GM19468 (cell line): ENCODE results near the gene SLC38A10.
"Not testable (repeated sequence)": the region's sequence is repeated elsewhere in the genome, so short reads cannot be mapped to it uniquely, and the experiment has no call there.

Experiments used
- ATAC-seq: cut with Tn5 transposase; IDR thresholded peaks from one replicate; pipeline ENCODE4 v1.9.1; 2021; ENCODE audit warnings: mild to moderate bottlenecking, moderate library complexity, moderate number of reproducible peaks; ENCODE audit not compliant: unreplicated experiment; ENCODE audit errors: extremely low read depth

SLC38A10 gene

GRCh38 chr17:81314398-81315081, 19.4 kb upstream of the SLC38A10 start:
- no peak for ATAC-seq

DNA sequence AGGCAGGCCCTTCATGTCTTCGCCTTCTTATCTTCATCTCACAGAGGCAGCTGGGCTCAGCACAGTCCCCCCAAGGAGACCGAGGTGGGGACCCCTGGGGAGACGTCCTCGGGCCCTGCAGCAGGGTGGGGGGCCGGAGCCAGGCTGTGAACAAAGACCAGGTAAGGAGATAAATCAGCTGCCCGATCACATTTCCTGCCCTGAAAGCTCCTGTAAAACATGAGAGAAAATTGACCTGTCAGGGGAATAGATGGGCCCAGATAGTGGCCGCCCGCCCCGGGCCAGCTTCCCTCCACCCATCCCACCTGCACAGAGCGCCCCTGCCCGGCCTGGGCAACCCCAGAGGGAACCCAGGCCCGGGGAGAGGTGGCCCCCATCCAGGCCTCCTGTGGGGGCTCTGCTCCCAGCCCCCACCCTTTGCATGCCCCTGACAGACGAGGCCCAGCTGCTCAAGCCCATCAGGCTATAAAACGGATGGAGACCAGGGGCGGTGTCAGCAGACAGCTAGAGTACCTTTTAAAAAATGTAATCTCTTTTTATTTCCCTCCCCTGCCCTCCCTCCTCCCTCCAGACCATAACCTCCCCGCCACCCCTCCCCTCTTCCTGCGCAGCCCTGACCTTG, 18.8 kb upstream of the SLC38A10 start:
- no peak for ATAC-seq

- ATAC-seq, result no peak
Observed at GRCh38 chr17:81312624-81313325, 17.7 kb upstream of the SLC38A10 start.

GRCh38 chr17:81311946-81312345, 16.8 kb upstream of the SLC38A10 start:
- no peak for ATAC-seq

- no peak for ATAC-seq
Observed at GRCh38 chr17:81310949-81311550, 15.9 kb upstream of the SLC38A10 start.

GRCh38 chr17:81309859-81310839, 15.0 kb upstream of the SLC38A10 start:
- ATAC-seq, result no peak

- no peak for ATAC-seq
Observed at GRCh38 chr17:81309140-81309858, 14.2 kb upstream of the SLC38A10 start.

DNA sequence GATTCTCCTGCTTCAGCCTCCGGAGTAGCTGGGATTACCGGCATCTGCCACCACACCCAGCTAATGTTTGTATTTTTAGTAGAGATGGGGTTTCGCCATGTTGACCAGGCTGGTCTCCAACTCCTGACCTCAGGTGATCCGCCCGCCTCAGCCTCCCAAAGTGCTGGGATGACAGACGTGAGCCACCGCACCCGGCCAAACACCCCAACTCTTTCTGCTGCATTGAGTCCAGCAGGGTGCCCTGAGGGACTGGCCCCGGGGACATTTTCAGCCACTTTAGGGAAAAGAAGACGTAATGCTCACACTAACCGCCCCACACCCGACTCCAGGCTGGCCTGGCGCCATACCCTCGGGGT, 13.7 kb upstream of the SLC38A10 start:
- ATAC-seq, result not testable (repeated sequence)

DNA sequence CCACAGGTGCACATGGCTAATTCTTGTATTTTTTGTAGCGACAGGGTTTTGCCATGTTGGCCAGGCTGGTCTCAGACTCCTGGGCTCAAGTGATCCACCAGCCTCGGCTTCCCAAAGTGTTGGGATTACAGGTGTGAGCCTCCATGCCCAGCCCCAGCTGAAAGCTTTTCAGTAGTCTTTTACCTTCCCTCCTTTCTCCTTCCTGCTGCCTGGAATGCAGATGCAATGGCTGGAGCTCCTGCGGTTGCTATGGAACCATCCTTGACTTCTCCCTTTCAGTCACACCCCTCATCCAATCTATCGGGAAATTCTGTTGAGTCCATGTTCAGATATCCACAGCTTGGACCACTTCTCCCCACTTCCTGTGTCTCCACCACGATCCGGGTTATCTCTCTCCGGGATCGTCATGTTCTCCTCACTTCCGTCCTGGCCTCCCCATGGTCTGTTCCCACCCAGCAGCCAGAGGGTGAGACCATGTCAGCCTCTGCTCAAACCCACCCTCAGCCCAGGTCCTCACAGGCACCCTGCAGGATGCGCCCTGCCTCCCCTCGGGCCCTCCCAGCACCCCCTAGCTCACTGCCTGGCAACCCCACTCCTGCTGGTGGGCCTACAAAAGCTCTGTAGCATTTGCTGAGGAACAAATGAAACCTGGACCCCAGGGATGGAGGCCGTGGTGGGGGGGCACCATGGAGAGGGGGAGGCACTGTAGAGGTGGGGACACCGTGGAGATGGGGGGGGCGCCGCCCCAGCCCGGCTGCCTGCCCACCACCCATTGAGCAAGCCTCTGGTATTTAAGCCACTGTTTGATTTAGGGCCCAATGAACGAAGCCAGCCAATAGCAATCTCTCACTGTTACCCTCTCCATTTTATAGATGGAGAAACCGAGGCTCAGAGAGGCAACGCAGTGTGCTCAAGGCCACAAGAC, 12.8 kb upstream of the SLC38A10 start:
- ATAC-seq, result no peak

DNA sequence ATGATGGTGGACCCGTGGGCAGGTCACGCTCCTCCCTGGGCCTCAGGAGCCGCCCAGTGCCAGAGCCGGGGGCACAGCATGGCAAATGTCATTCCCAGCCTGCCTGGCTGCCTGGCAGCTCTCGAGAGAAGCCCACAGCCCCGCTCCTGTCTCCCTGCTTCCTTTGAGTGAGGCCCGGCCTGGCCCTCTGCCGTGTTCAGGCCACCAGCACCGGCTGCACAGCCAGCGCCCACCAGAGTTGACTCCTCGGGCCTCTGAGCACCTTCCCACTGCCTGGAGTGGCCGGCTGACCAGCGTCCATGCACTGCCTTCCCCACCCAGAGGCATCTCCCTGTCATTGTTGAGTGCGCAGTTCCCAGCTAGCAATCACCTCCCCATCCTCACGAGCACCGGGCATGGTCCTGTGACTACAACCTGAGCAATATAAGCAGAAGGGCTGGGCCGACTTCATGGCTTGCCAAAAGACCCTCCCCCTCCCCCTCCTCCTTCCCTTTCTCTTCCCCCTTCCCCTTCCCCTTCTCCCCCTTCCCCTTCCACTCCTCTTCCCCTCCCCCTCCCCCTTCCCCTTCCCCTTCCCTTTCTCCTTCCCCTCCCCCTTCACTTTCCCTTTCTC, 11.9 kb upstream of the SLC38A10 start:
- no peak for ATAC-seq

- ATAC-seq, result no peak
Observed at GRCh38 chr17:81306491-81306890, 11.4 kb upstream of the SLC38A10 start.

DNA sequence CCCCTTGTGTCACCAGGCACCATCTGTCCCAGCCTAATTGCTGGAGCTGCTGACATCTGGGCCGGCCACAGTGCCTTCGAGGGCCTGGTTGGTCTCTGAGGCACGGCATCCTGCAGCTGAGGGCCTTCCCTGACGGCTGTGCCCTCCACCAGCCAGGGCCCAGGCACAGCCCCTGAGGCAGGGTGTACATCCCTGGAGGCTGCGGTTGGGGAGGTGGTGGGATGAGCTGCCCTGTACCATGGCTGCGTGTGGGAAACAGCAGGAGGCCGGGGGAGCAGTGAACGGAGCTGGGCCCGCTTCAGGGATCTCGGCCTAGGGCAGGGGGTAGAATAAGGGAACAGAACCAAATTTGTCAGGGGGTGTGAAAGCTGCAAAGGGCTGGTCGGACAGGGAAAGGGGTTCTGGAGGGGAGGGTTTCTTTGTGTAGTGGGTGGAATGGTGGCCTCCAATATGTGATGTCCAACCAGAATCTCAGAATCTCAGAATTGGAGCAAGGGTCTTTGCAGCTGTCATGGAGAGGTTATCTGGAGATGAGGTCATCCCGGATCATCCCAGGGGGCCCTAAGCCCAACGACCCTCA, 10.0 kb upstream of the SLC38A10 start:
- no peak for ATAC-seq

DNA sequence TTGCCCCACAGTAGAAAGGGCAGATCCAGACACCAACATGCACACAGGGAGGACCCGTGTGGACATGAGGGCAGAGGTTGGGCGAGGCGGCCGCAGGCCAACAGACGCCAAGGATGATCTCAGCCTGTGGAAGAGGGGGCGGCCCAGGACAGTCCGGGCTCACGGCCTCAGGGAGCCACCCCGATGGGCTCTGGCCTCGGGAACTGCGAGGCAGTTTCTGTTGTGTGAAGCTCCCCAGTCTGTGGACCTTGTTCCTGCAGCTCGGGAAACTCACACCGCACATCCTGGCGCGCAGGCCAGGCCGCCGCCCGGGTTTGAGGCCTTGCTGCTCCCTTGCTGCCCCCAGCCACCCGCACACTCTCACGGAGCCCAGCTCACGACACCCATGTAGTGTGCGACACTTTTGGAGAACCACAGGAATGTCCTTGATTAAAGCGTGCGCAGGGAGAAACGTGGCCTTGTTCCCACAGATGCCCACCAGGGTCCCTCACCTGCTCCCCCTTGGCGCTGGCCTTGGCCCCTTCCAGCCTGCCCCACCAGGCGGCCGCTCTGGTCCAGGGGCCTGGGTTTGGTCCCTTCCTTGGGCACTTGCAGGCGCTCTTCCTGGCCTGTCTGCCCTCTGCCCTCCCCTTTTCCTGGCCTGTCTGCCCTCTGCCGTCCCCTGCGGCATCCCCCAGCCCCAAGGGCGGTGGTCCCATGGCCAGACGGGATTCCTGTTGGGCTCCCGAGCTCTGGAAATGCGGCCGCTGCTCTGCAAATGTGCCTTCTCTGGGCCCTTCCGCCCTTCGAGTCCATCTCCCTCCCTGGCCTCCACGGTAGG, 9.3 kb upstream of the SLC38A10 start:
- ATAC-seq, result no peak

GRCh38 chr17:81303385-81303784, 8.3 kb upstream of the SLC38A10 start:
- no peak for ATAC-seq

- no peak for ATAC-seq
Observed at GRCh38 chr17:81302861-81303333, 7.8 kb upstream of the SLC38A10 start.

DNA sequence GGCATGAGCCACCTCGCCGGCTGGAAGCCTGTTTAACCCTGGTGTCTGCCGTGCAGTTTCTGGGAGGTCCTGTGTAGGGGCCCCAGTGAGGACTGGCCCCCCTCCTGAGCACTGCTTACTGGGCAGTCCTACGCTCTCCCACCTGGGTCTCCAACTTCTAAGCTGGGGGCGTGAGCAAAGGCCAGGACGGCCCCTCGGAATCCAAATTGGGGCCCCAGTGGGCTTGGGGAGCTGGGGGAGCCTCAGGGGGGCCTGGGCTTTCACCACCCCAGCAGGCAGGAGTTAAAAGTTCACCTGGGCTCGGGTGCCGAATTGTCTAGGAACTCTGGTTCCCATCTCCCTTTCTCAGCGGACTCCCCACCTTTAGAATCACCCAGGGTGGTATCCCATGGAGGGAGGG, 7.2 kb upstream of the SLC38A10 start:
- ATAC-seq, result no peak
